A549 (cell line): ENCODE data around the gene EVC.

Experiments
- EP300 ChIP-seq, 2 experiments: fragments of >200 bp; sonication (Bioruptor Twin); formaldehyde crosslinking; IDR thresholded peaks; 2 replicates in 1 of 2; 3 replicates in 1 of 2; pipeline ENCODE4 v1.6.1; 2016 to 2017
- FOSL2 ChIP-seq, 2 experiments: fragments of 450-650 bp in 1 of 2; fragments of >200 bp in 1 of 2; sonication (Bioruptor Twin) in 1 of 2; formaldehyde crosslinking; IDR thresholded peaks; 2 replicates each; pipeline versions ENCODE4 v1.5.0 to v1.6.1; 2016 to 2020; ENCODE audit warnings: mild to moderate bottlenecking in 1 of 2, moderate library complexity in 1 of 2
- HOXA7 ChIP-seq: fragments of 250-450 bp; sonication (Bioruptor Pico); IDR thresholded peaks from 2 replicates; pipeline ENCODE4 v1.5.0; 2020; ENCODE audit warnings: mild to moderate bottlenecking, moderate library complexity
- HOXB13 ChIP-seq: fragments of 250-450 bp; sonication (Bioruptor Pico); IDR thresholded peaks from 2 replicates; pipeline ENCODE4 v1.5.0; 2020; ENCODE audit warnings: low read depth, mild to moderate bottlenecking, moderate library complexity
- KDM1A ChIP-seq: fragments of 200-600 bp; sonication (generic); IDR thresholded peaks from 2 replicates; pipeline ENCODE4 v1.6.1; 2016; ENCODE audit warnings: low read depth, mild to moderate bottlenecking
- MAFK ChIP-seq: fragments of 450-650 bp; IDR thresholded peaks from 2 replicates; pipeline ENCODE4 v1.6.1; 2014; ENCODE audit not compliant: partially characterized antibody
- NR3C1 ChIP-seq: fragments of >200 bp; sonication (Bioruptor Twin); formaldehyde crosslinking; IDR thresholded peaks from 3 replicates; pipeline ENCODE4 v1.6.1; 2017
- POLR2A ChIP-seq: IDR thresholded peaks from 2 replicates; pipeline ENCODE4 v1.6.1; 2012; ENCODE audit warnings: mild to moderate bottlenecking, low read length
- RAD21 ChIP-seq, 2 experiments: fragments of >200 bp in 1 of 2; sonication (Bioruptor Twin) in 1 of 2; formaldehyde crosslinking in 1 of 2; IDR thresholded peaks in 1 of 2; conservative IDR thresholded peaks in 1 of 2; 2 replicates in 1 of 2; 3 replicates in 1 of 2; pipeline ENCODE4 v1.6.1; 2012 to 2018; ENCODE audit warnings: inconsistent platforms in 1 of 2
- TF ChIP-seq, protein P1 (sequence below): fragments of >200 bp; sonication (Bioruptor Twin); formaldehyde crosslinking; IDR thresholded peaks from 3 replicates; pipeline ENCODE4 v1.5.1; 2016
- TF ChIP-seq, protein P2 (sequence below): fragments of 200-600 bp; sonication (generic); IDR thresholded peaks from 2 replicates; pipeline ENCODE4 v1.6.1; 2016; ENCODE audit warnings: antibody characterized with exemption, mild to moderate bottlenecking, moderate library complexity
- TF ChIP-seq, protein P3 (sequence below): fragments of 450-650 bp; IDR thresholded peaks from 2 replicates; pipeline ENCODE4 v1.6.1; 2014; ENCODE audit warnings: antibody characterized with exemption
- TF ChIP-seq, protein P4 (sequence below): IDR thresholded peaks from 2 replicates; pipeline ENCODE4 v1.6.1; 2012

DNA sequence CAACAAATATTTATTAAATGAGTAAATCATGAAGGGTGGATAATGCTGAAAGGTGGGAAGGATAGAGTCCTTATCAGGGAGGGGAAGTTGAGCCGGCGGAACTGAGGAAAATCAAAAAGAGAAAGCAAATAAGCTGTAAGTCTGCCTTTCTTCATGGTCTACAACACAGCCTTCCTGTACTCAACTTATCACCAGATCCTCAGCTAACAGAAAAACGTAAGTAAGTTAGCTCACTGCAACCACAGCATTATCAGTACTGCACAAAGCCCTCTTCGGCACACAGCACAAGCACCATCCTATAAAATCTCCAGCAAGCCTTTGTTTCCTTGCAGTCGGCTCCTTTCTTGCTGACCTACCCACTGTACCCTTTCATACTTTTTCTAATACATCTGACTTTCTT is 111.6 kb downstream of the EVC start:
- TF ChIP-seq, protein P1, sequence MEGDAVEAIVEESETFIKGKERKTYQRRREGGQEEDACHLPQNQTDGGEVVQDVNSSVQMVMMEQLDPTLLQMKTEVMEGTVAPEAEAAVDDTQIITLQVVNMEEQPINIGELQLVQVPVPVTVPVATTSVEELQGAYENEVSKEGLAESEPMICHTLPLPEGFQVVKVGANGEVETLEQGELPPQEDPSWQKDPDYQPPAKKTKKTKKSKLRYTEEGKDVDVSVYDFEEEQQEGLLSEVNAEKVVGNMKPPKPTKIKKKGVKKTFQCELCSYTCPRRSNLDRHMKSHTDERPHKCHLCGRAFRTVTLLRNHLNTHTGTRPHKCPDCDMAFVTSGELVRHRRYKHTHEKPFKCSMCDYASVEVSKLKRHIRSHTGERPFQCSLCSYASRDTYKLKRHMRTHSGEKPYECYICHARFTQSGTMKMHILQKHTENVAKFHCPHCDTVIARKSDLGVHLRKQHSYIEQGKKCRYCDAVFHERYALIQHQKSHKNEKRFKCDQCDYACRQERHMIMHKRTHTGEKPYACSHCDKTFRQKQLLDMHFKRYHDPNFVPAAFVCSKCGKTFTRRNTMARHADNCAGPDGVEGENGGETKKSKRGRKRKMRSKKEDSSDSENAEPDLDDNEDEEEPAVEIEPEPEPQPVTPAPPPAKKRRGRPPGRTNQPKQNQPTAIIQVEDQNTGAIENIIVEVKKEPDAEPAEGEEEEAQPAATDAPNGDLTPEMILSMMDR = no peak
- TF ChIP-seq POLR2A (no peak), HOXB13 (CRISPR knock-in tag) (no peak), RAD21 (conservative IDR thresholded peaks at IDR 0.05 in 1 of 2, IDR thresholded peaks at IDR 0.05 in 1 of 2) (no peak), EP300 (IDR thresholded peaks at IDR 0.05) (no peak), HOXA7 (no peak), NR3C1 (no peak), KDM1A (no peak), FOSL2 (IDR thresholded peaks at IDR 0.05) (no peak), FOSL2 (CRISPR knock-in tag; IDR thresholded peaks at IDR 0.05) (no peak), MAFK (no peak)
- TF ChIP-seq, protein P2, sequence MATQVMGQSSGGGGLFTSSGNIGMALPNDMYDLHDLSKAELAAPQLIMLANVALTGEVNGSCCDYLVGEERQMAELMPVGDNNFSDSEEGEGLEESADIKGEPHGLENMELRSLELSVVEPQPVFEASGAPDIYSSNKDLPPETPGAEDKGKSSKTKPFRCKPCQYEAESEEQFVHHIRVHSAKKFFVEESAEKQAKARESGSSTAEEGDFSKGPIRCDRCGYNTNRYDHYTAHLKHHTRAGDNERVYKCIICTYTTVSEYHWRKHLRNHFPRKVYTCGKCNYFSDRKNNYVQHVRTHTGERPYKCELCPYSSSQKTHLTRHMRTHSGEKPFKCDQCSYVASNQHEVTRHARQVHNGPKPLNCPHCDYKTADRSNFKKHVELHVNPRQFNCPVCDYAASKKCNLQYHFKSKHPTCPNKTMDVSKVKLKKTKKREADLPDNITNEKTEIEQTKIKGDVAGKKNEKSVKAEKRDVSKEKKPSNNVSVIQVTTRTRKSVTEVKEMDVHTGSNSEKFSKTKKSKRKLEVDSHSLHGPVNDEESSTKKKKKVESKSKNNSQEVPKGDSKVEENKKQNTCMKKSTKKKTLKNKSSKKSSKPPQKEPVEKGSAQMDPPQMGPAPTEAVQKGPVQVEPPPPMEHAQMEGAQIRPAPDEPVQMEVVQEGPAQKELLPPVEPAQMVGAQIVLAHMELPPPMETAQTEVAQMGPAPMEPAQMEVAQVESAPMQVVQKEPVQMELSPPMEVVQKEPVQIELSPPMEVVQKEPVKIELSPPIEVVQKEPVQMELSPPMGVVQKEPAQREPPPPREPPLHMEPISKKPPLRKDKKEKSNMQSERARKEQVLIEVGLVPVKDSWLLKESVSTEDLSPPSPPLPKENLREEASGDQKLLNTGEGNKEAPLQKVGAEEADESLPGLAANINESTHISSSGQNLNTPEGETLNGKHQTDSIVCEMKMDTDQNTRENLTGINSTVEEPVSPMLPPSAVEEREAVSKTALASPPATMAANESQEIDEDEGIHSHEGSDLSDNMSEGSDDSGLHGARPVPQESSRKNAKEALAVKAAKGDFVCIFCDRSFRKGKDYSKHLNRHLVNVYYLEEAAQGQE = no peak
- TF ChIP-seq, protein P3, sequence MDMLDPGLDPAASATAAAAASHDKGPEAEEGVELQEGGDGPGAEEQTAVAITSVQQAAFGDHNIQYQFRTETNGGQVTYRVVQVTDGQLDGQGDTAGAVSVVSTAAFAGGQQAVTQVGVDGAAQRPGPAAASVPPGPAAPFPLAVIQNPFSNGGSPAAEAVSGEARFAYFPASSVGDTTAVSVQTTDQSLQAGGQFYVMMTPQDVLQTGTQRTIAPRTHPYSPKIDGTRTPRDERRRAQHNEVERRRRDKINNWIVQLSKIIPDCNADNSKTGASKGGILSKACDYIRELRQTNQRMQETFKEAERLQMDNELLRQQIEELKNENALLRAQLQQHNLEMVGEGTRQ = no peak
- TF ChIP-seq, protein P4, sequence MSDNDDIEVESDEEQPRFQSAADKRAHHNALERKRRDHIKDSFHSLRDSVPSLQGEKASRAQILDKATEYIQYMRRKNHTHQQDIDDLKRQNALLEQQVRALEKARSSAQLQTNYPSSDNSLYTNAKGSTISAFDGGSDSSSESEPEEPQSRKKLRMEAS = no peak
